HEK293T (cell line): ENCODE measurements around the gene SHANK1.

Experiments used
- CTCF ChIA-PET: fragments of 350-600 bp; formaldehyde crosslinking; extraction: SDS; loops from one replicate; lab custom pipeline; 2021; ENCODE audit warnings: antibody characterized with exemption, inconsistent platforms; lab: Yijun Ruan, JAX
- POLR2A ChIA-PET: fragments of 350-600 bp; formaldehyde crosslinking; extraction: SDS; loops from one replicate; lab custom pipeline; 2020; ENCODE audit warnings: antibody characterized with exemption, inconsistent platforms; lab: Yijun Ruan, JAX
- DNase-seq: peaks from one replicate; pipeline ENCODE4 v3.0.0; 2012; ENCODE audit warnings: mixed read lengths; ENCODE audit errors: extremely low spot score
- ARNT ChIP-seq: fragments of 450-650 bp; IDR thresholded peaks from 2 replicates; pipeline ENCODE4 v1.6.1; 2017; ENCODE audit warnings: mild to moderate bottlenecking
- BHLHE40 ChIP-seq: fragments of 450-650 bp; IDR thresholded peaks from 2 replicates; pipeline ENCODE4 v1.6.1; 2016; ENCODE audit warnings: mild to moderate bottlenecking, moderate library complexity, borderline replicate concordance
- CTBP1 ChIP-seq: fragments of 450-650 bp; IDR thresholded peaks from 2 replicates; pipeline ENCODE4 v1.6.1; 2016; ENCODE audit warnings: borderline replicate concordance
- ELF4 ChIP-seq: fragments of 450-650 bp; IDR thresholded peaks from 2 replicates; pipeline ENCODE4 v1.6.1; 2017; ENCODE audit warnings: antibody characterized with exemption
- FOXA1 ChIP-seq: fragments of 450-650 bp; IDR thresholded peaks from 2 replicates; pipeline ENCODE4 v1.6.1; 2016; ENCODE audit warnings: mild to moderate bottlenecking
- FOXK2 ChIP-seq: fragments of 450-650 bp; IDR thresholded peaks from 2 replicates; pipeline ENCODE4 v1.6.1; 2016; ENCODE audit warnings: mild to moderate bottlenecking
- FOXM1 ChIP-seq: fragments of 450-650 bp; IDR thresholded peaks from 2 replicates; pipeline ENCODE4 v1.6.1; 2017; ENCODE audit warnings: mild to moderate bottlenecking, borderline replicate concordance
- HDGF ChIP-seq: fragments of 450-650 bp; IDR thresholded peaks from 2 replicates; pipeline ENCODE4 v1.6.1; 2017; ENCODE audit warnings: antibody characterized with exemption, borderline replicate concordance
- L3MBTL2 ChIP-seq: fragments of 450-650 bp; conservative IDR thresholded peaks from 2 replicates; pipeline ENCODE4 v1.6.1; 2016; ENCODE audit warnings: mild to moderate bottlenecking
- LEF1 ChIP-seq: fragments of 450-650 bp; IDR thresholded peaks from 2 replicates; pipeline ENCODE4 v1.6.1; 2017; ENCODE audit warnings: mild to moderate bottlenecking, borderline replicate concordance
- NFRKB ChIP-seq: fragments of 450-650 bp; IDR thresholded peaks from 2 replicates; pipeline ENCODE4 v1.6.1; 2016; ENCODE audit warnings: mild to moderate bottlenecking, moderate library complexity
- PKNOX1 ChIP-seq: fragments of 450-650 bp; IDR thresholded peaks from 2 replicates; pipeline ENCODE4 v1.6.1; 2016
- SP1 ChIP-seq: fragments of 450-650 bp; IDR thresholded peaks from 2 replicates; pipeline ENCODE4 v1.6.1; 2017
- SUZ12 ChIP-seq: fragments of 450-650 bp; IDR thresholded peaks from 2 replicates; pipeline ENCODE4 v1.6.1; 2016; ENCODE audit warnings: mild to moderate bottlenecking
- TARDBP ChIP-seq: fragments of 450-650 bp; IDR thresholded peaks from 2 replicates; pipeline ENCODE4 v1.6.1; 2016
- ZNF384 ChIP-seq: fragments of 450-650 bp; IDR thresholded peaks from 2 replicates; pipeline ENCODE4 v1.6.1; 2016

Gene SHANK1

GRCh38 chr19:50741179-50741933, 21.8 kb upstream of the SHANK1 start:
- ChIA-PET POLR2A (no interaction called here), CTCF (no interaction called here)
- TF ChIP-seq FOXK2 (no peak), HDGF (no peak)
- no peak for DNase-seq

GRCh38 chr19:50739914-50740426, 20.4 kb upstream of the SHANK1 start:
- ChIA-PET CTCF (no interaction called here), POLR2A (no interaction called here)
- no peak for TF ChIP-seq SP1
- TF ChIP-seq PKNOX1 = peak; percentile 44
- no peak for DNase-seq

GRCh38 chr19:50739132-50739913, 19.7 kb upstream of the SHANK1 start:
- TF ChIP-seq PKNOX1 = peak; percentile 49; the same call in 1 of the 2 replicates
- no peak for TF ChIP-seq SP1
- TF ChIP-seq SUZ12 = no peak
- TF ChIP-seq LEF1 = no peak
- ChIA-PET CTCF (no interaction called here), POLR2A (no interaction called here)
- DNase-seq = no peak

GRCh38 chr19:50736338-50736737, 16.7 kb upstream of the SHANK1 start:
- ChIA-PET POLR2A (interaction anchor here (1.0 kb wide), 1 partner anchor 11 kb away, joined by 4 read pairs; no protein-coding TSS in a partner anchor), CTCF (no interaction called here)
- TF ChIP-seq FOXA1 = no peak
- TF ChIP-seq ARNT = no peak
- TF ChIP-seq FOXK2 = no peak
- TF ChIP-seq ELF4 = no peak
- TF ChIP-seq LEF1 = no peak
- TF ChIP-seq SUZ12 = no peak
- no peak for TF ChIP-seq HDGF
- TF ChIP-seq CTBP1 = no peak
- no peak for TF ChIP-seq TARDBP
- TF ChIP-seq L3MBTL2 = no peak
- TF ChIP-seq FOXM1 = no peak
- no peak for TF ChIP-seq BHLHE40
- no peak for TF ChIP-seq SP1
- TF ChIP-seq ZNF384 = no peak
- no peak for TF ChIP-seq PKNOX1
- TF ChIP-seq NFRKB = no peak
- no peak for DNase-seq

GRCh38 chr19:50735869-50736268, 16.3 kb upstream of the SHANK1 start:
- TF ChIP-seq HDGF (no peak), NFRKB (no peak), ZNF384 (no peak), SP1 (no peak), PKNOX1 (no peak), ELF4 (no peak), SUZ12 (no peak), CTBP1 (no peak), TARDBP (no peak), FOXM1 (no peak), ARNT (no peak), LEF1 (no peak), BHLHE40 (no peak), FOXA1 (no peak), FOXK2 (no peak), L3MBTL2 (no peak)
- ChIA-PET CTCF (no interaction called here), POLR2A (interaction anchor here (0.7 to 2.5 kb wide), 3 partner anchors 11 to 387 kb away, joined by 3 to 10 read pairs (median 4); no protein-coding TSS in a partner anchor)
- DNase-seq = no peak

GRCh38 chr19:50729894-50730293, 10.3 kb upstream of the SHANK1 start:
- ChIA-PET CTCF (no interaction called here), POLR2A (no interaction called here)
- TF ChIP-seq SP1 = no peak
- TF ChIP-seq HDGF = no peak
- TF ChIP-seq FOXM1 = no peak
- TF ChIP-seq L3MBTL2 = no peak
- no peak for TF ChIP-seq SUZ12
- DNase-seq = no peak
